ENCODE results near the gene KCTD1. TPM values are rescaled to one million over a fixed set of nuclear protein-coding genes. Genes with fewer than 3 reads are reported as not detected.

Gene KCTD1
- total RNA-seq, 1 donor from 2014 or later = 6.4 TPM

DNA sequence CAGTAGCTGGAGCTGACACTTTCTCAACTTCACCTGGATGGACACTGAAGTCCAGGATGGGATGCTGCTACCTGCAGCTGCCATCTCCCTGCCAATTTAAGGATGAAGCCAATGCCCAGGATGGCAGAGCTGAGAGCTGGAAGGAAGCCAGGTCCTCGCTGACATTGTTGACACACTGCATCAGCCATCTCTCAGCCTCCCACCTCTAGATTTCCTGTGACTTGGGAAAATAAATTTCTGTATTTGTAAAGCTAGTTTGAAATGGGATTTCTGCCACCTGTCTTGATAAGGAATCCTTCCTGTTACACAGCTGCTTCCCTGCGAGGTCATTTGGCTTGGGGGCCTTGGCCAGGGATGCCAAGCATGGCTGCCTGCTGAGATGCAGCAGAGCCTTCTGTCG, 43.5 kb downstream of the KCTD1 start:
- no peak for TF ChIP-seq CTCF (IDR thresholded peaks at IDR 0.05; ENCODE audit: borderline replicate concordance)
- intact Hi-C loops (cut with micrococcal nuclease) = no loop called here
- no peak overlapping the region for H3K27ac ChIP-seq (replicated peaks)
- H3K4me3 ChIP-seq = no peak overlapping the region
- H3K9me3 ChIP-seq (replicated peaks) = no peaks in the 10 kb centered on the region
- H3K27me3 ChIP-seq (ENCODE audit: low read depth) = no peaks in the 10 kb centered on the region
- DNase-seq = no peak
- peaks cover 20% of the 10 kb centered on the region for H3K4me1 ChIP-seq
- peaks cover 11% of the 10 kb centered on the region for H3K36me3 ChIP-seq

DNA sequence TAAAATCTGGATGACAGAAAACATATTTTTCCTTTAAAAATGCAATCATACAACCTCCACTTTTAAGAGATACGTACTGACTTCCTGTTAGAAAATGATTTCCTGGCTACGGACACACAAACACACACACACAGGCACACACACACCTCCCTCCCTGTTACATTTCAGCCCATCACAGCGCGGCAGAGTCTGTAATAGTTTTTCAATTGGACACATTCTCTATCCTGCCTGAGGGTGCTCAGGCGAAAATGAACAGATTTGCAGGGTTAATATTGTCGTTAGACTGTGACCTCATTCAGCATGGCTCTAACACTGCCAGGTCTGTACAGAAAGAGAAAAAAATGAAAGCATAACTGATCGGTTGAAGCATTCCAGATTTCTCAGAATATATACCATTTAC, 45.0 kb downstream of the KCTD1 start:
- H3K27ac ChIP-seq (replicated peaks) = no peak overlapping the region
- H3K9me3 ChIP-seq (replicated peaks) = no peaks in the 10 kb centered on the region
- DNase-seq = no peak
- peaks cover 19% of the 10 kb centered on the region for H3K36me3 ChIP-seq
- H3K27me3 ChIP-seq (ENCODE audit: low read depth) = no peaks in the 10 kb centered on the region
- intact Hi-C loops (cut with micrococcal nuclease) = no loop called here
- peaks cover 14% of the 10 kb centered on the region for H3K4me1 ChIP-seq
- TF ChIP-seq CTCF (IDR thresholded peaks at IDR 0.05; ENCODE audit: borderline replicate concordance) = no peak
- no peak overlapping the region for H3K4me3 ChIP-seq

- no peak for DNase-seq
Measured at GRCh38 chr18:26502823-26503222, 45.5 kb downstream of the KCTD1 start.

DNA sequence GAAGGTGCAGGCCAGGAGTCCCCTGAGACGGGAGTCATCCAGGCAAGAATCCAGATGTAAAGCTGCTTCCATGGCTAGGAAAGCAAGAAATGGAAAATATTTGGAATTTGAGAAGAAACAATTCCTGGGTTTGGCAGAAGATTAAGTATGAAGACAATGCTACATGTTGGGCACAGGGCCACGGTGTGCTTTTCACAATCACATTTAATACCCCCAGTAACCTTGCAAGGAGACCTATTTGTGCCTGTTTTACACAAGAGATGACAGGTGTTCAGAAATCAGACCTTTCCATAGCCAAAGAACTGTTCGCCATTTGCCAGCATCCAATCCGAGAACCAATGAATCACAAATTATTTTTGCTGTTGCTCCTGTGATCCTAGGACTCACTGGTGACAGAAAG, 50.5 kb downstream of the KCTD1 start:
- no peak for TF ChIP-seq CTCF (IDR thresholded peaks at IDR 0.05; ENCODE audit: borderline replicate concordance)
- Histone ChIP-seq H3K4me3 (no peak overlapping the region), H3K27ac (replicated peaks) (no peak overlapping the region), H3K36me3 (peaks cover 25% of the 10 kb centered on the region), H3K27me3 (ENCODE audit: low read depth) (no peaks in the 10 kb centered on the region), H3K9me3 (replicated peaks) (no peaks in the 10 kb centered on the region), H3K4me1 (no peaks in the 10 kb centered on the region)
- no peak for DNase-seq
- intact Hi-C loops (cut with micrococcal nuclease) = no loop called here

More at GRCh38 chr18:26502823-26503222, 45.5 kb downstream of the KCTD1 start:
- peaks cover 19% of the 10 kb centered on the region for H3K36me3 ChIP-seq
- no peaks in the 10 kb centered on the region for H3K9me3 ChIP-seq (replicated peaks)
- H3K27ac ChIP-seq (replicated peaks) = no peak overlapping the region
- no peak for TF ChIP-seq CTCF (IDR thresholded peaks at IDR 0.05; ENCODE audit: borderline replicate concordance)
- intact Hi-C loops (cut with micrococcal nuclease) = no loop called here
- H3K27me3 ChIP-seq (ENCODE audit: low read depth) = no peaks in the 10 kb centered on the region
- no peak overlapping the region for H3K4me3 ChIP-seq
- H3K4me1 ChIP-seq = peaks cover 11% of the 10 kb centered on the region

GRCh38 chr18:26496528-26496927, 51.8 kb downstream of the KCTD1 start:
- H3K4me1 ChIP-seq = no peaks in the 10 kb centered on the region
- no peaks in the 10 kb centered on the region for H3K27me3 ChIP-seq (ENCODE audit: low read depth)
- no peak overlapping the region for H3K4me3 ChIP-seq
- DNase-seq = no peak
- intact Hi-C loops (cut with micrococcal nuclease) = no loop called here
- TF ChIP-seq CTCF (IDR thresholded peaks at IDR 0.05; ENCODE audit: borderline replicate concordance) = no peak
- no peak overlapping the region for H3K27ac ChIP-seq (replicated peaks)
- no peaks in the 10 kb centered on the region for H3K9me3 ChIP-seq (replicated peaks)
- peaks cover 25% of the 10 kb centered on the region for H3K36me3 ChIP-seq

DNA sequence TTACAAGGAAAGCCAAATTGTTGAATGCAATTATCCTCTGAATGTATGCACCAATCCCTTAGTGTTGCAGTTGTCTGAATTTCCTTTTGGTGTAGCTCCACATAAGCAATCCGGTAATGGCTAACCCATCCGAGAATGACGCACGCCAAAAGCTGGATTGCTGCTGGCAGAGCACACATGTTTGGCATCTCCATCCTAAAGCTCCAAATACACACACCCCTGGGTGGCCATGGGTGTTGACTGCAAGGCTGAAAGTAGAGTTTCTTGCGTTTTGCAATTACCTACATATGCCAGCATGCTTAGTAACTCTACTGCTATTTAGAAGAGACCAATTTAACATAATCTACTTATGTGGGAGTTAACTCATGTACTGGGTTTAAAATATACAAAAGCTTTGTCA, 53.1 kb downstream of the KCTD1 start:
- Histone ChIP-seq H3K27me3 (ENCODE audit: low read depth) (no peaks in the 10 kb centered on the region), H3K36me3 (peaks cover 21% of the 10 kb centered on the region), H3K4me3 (no peak overlapping the region), H3K4me1 (no peaks in the 10 kb centered on the region), H3K9me3 (replicated peaks) (no peaks in the 10 kb centered on the region), H3K27ac (replicated peaks) (no peak overlapping the region)
- no peak for TF ChIP-seq CTCF (IDR thresholded peaks at IDR 0.05; ENCODE audit: borderline replicate concordance)
- intact Hi-C loops (cut with micrococcal nuclease) = no loop called here
- DNase-seq = no peak
